ENCODE measurements around the gene NR4A3.

NR4A3 gene

GRCh38 chr9:99885747-99886146, 64.1 kb downstream of the NR4A3 start:
- ATAC-seq = no peak

GRCh38 chr9:99889120-99889519, 67.4 kb downstream of the NR4A3 start:
- no peak for ATAC-seq

GRCh38 chr9:99894826-99895225, 73.1 kb downstream of the NR4A3 start:
- ATAC-seq = no peak

GRCh38 chr9:99895510-99895909, 73.8 kb downstream of the NR4A3 start:
- ATAC-seq = no peak

GRCh38 chr9:99896119-99896518, 74.4 kb downstream of the NR4A3 start:
- ATAC-seq = no peak

- no peak for ATAC-seq
These were observed 81.7 kb downstream of the NR4A3 start for GRCh38 chr9:99903393-99903792.

- no peak for ATAC-seq
These were observed 84.2 kb downstream of the NR4A3 start for GRCh38 chr9:99905833-99906402.

- peak; percentile 89 to 92 for ATAC-seq
These were observed 84.9 kb downstream of the NR4A3 start, which contains the start of gene STX17 for GRCh38 chr9:99906403-99907207. TSS of gene STX17 (plus strand) at chr9:99906654. CDS start at chr9:99915240, 8,586 bp downstream.

- no peak for ATAC-seq
These were observed 85.5 kb downstream of the NR4A3 start for GRCh38 chr9:99907208-99907532.

GRCh38 chr9:99911600-99911999, 89.9 kb downstream of the NR4A3 start:
- ATAC-seq = no peak
